Mammary epithelial cell (primary cell): ENCODE measurements around the gene STK32A.

ENCODE experiments used
- EZH2 ChIP-seq: IDR thresholded peaks from 2 replicates; pipeline ENCODE4 v1.6.1; 2012; ENCODE audit warnings: low read length, inconsistent platforms, borderline replicate concordance
- TF ChIP-seq, protein P1 (sequence below), 2 donors: IDR thresholded peaks in 1 of 2; conservative IDR thresholded peaks in 1 of 2; 2 replicates each; pipeline ENCODE4 v1.5.1; 2011 to 2012; ENCODE audit warnings: inconsistent platforms in 2 of 2, low read length in 2 of 2, mild to moderate bottlenecking in 2 of 2, control low read depth in 1 of 2, low read depth in 1 of 2; ENCODE audit not compliant: insufficient read depth in 1 of 2; ENCODE audit errors: extremely low read depth in 1 of 2

DNA sequence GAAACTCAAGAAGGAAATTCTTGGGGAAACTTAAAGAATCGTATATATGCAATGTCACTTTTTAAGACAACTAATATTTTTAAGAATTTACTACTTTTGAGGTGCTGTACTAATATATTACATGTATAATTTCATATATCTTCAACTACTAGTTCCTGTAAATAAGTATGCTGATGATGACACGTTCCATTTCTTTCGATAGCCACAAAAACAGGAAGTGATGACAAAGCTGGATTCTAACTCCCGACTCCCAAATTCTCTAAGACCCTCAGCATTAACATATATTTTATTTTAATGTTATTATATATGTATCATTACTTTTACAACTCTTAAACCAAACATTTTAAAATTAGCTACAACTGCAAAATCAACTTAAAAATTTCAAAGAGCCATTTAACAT is 74.8 kb downstream of the STK32A start:
- TF ChIP-seq, protein P1, sequence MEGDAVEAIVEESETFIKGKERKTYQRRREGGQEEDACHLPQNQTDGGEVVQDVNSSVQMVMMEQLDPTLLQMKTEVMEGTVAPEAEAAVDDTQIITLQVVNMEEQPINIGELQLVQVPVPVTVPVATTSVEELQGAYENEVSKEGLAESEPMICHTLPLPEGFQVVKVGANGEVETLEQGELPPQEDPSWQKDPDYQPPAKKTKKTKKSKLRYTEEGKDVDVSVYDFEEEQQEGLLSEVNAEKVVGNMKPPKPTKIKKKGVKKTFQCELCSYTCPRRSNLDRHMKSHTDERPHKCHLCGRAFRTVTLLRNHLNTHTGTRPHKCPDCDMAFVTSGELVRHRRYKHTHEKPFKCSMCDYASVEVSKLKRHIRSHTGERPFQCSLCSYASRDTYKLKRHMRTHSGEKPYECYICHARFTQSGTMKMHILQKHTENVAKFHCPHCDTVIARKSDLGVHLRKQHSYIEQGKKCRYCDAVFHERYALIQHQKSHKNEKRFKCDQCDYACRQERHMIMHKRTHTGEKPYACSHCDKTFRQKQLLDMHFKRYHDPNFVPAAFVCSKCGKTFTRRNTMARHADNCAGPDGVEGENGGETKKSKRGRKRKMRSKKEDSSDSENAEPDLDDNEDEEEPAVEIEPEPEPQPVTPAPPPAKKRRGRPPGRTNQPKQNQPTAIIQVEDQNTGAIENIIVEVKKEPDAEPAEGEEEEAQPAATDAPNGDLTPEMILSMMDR (conservative IDR thresholded peaks at IDR 0.05 in 1 of 2, IDR thresholded peaks at IDR 0.05 in 1 of 2; ENCODE audit: extremely low read depth in 1 of 2, insufficient read depth in 1 of 2, low read depth in 1 of 2, low read length in 2 of 2), result no peak
- TF ChIP-seq EZH2, result no peak
